ENCODE data around the gene RUVBL1. TPM values are rescaled to one million over a fixed set of nuclear protein-coding genes. Genes with fewer than 3 reads are reported as not detected.

Gene RUVBL1
- polyA plus RNA-seq, 3 donors = 11.8 to 29.0 (median 16.0) TPM

GRCh38 chr3:128094295-128095151, 29.1 kb downstream of the RUVBL1 start:
- WGBS, 3 donors = 42 to 87% (median 74%) methylated on average over 13 of the region's 13 CpGs

GRCh38 chr3:128091586-128091985, 32.0 kb downstream of the RUVBL1 start:
- no peak overlapping the region for H3K27ac ChIP-seq (ENCODE audit: low read depth, low read length)
- WGBS, 3 donors = 91 to 95% (median 93%) methylated on average over 2 of the region's 2 CpGs

More at GRCh38 chr3:128094295-128095151, 29.1 kb downstream of the RUVBL1 start:
- no peak overlapping the region for H3K27ac ChIP-seq (ENCODE audit: low read depth, low read length)

- 95 to 100% (median 100%) methylated on average over 1 of the region's 1 CpG for WGBS, 3 donors
- H3K27ac ChIP-seq (ENCODE audit: low read depth, low read length) = no peak overlapping the region
Measured at GRCh38 chr3:128089135-128089534, 34.5 kb downstream of the RUVBL1 start.

- 41 to 88% (median 71%) methylated on average over 6 of the region's 6 CpGs for WGBS, 3 donors
- no peak overlapping the region for H3K27ac ChIP-seq (ENCODE audit: low read depth, low read length)
Measured at GRCh38 chr3:128084675-128085021, 39.0 kb downstream of the RUVBL1 start.

- WGBS, 3 donors = 39 to 77% (median 65%) methylated on average over 9 of the region's 9 CpGs
- no peak overlapping the region for H3K27ac ChIP-seq (ENCODE audit: low read depth, low read length)
Measured at GRCh38 chr3:128083980-128084674, 39.5 kb downstream of the RUVBL1 start.

GRCh38 chr3:128083396-128083795, 40.2 kb downstream of the RUVBL1 start:
- WGBS, 3 donors = 50 to 90% (median 86%) methylated on average over 10 of the region's 10 CpGs
- no peak overlapping the region for H3K27ac ChIP-seq (ENCODE audit: low read depth, low read length)

- WGBS, 3 donors = 61 to 93% (median 82%) methylated on average over 10 of the region's 10 CpGs
- H3K27ac ChIP-seq (ENCODE audit: low read depth, low read length) = no peak overlapping the region
Measured at GRCh38 chr3:128082546-128082945, 41.1 kb downstream of the RUVBL1 start.

- H3K27ac ChIP-seq (ENCODE audit: low read depth, low read length) = no peak overlapping the region
- whole genome bisulfite sequencing, 3 donors = 23 to 99% (median 92%) methylated on average over 4 of the region's 4 CpGs
Measured at GRCh38 chr3:128081846-128082245, 41.8 kb downstream of the RUVBL1 start.

- 46 to 87% (median 86%) methylated on average over 6 of the region's 6 CpGs for WGBS, 3 donors
- no peak overlapping the region for H3K27ac ChIP-seq (ENCODE audit: low read depth, low read length)
Measured at GRCh38 chr3:128081226-128081625, 42.4 kb downstream of the RUVBL1 start.

GRCh38 chr3:128080323-128081080, 43.1 kb downstream of the RUVBL1 start:
- H3K27ac ChIP-seq (ENCODE audit: low read depth, low read length) = no peak overlapping the region
- WGBS, 3 donors = 74 to 86% (median 79%) methylated on average over 6 of the region's 6 CpGs

- no peak overlapping the region for H3K27ac ChIP-seq (ENCODE audit: low read depth, low read length)
- 90 to 96% (median 91%) methylated on average over 9 of the region's 9 CpGs for WGBS, 3 donors
Measured at GRCh38 chr3:128079823-128080222, 43.8 kb downstream of the RUVBL1 start.

- H3K27ac ChIP-seq (ENCODE audit: low read depth, low read length) = no peak overlapping the region
- 89 to 95% (median 94%) methylated on average over 8 of the region's 8 CpGs for WGBS, 3 donors
Measured at GRCh38 chr3:128078875-128079274, 44.7 kb downstream of the RUVBL1 start.

- WGBS, 3 donors = 89 to 91% (median 90%) methylated on average over 5 of the region's 5 CpGs
- H3K27ac ChIP-seq (ENCODE audit: low read depth, low read length) = no peak overlapping the region
Measured at GRCh38 chr3:128078322-128078721, 45.3 kb downstream of the RUVBL1 start.

- H3K27ac ChIP-seq (ENCODE audit: low read depth, low read length) = no peak overlapping the region
- 0 to 44% (median 33%) methylated on average over 1 of the region's 1 CpG for WGBS, 3 donors
Measured at GRCh38 chr3:128077665-128078064, 45.9 kb downstream of the RUVBL1 start.

GRCh38 chr3:128077202-128077624, 46.4 kb downstream of the RUVBL1 start:
- no peak overlapping the region for H3K27ac ChIP-seq (ENCODE audit: low read depth, low read length)
- WGBS, 3 donors = 7 to 56% (median 12%) methylated on average over 3 to 11 of the region's 11 CpGs

GRCh38 chr3:128076483-128077201, 47.0 kb downstream of the RUVBL1 start:
- no peak overlapping the region for H3K27ac ChIP-seq (ENCODE audit: low read depth, low read length)
- WGBS, 3 donors = 3 to 37% (median 5%) methylated on average over 61 to 79 of the region's 79 CpGs

- 3 to 19% (median 3%) methylated on average over 67 to 78 of the region's 78 CpGs for WGBS, 3 donors
- no peak overlapping the region for H3K27ac ChIP-seq (ENCODE audit: low read depth, low read length)
Measured at GRCh38 chr3:128075522-128076482, 47.8 kb downstream of the RUVBL1 start.

Data from adipose tissue (tissue), 3 donors.